ENCODE results near the gene BPIFB3.
"Not testable (repeated sequence)": the region's sequence is repeated elsewhere in the genome, so short reads cannot be mapped to it uniquely, and the experiment has no call there.

The BPIFB3 gene

DNA sequence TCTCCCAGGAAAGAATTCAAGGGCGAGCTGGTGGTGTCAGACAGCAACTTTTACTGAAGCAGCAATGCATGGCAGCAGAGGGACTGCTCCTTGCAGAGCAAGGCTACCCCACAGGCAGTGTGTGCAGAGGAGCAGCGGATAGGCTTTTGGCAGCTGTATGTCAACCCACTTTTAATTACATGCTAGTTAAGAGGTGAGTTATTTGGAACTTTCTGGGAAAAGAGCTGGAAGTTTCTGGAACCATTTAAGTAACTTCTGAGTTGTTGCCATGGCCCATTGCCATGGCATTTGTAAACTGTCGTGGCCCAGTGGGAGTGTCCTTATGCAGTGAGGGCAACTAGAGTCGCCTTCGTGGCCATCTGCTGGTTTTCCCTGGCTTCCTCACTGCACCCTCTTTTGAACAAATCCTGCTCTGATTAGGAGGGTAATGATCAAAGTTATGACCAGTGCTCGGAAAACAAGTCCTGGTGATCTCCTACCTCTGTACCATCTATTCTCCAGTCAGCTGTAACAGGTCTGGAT is 59.7 kb downstream of the BPIFB3 start:
- DNase-seq (ENCODE audit: low read depth, low spot score): no peak

GRCh38 chr20:33115501-33115900 is 61.8 kb downstream of the BPIFB3 start:
- not testable (repeated sequence) for DNase-seq (ENCODE audit: low read depth, low spot score)

- no peak for DNase-seq (ENCODE audit: low read depth, low spot score)
These were observed 66.3 kb downstream of the BPIFB3 start for GRCh38 chr20:33119725-33120720.

DNA sequence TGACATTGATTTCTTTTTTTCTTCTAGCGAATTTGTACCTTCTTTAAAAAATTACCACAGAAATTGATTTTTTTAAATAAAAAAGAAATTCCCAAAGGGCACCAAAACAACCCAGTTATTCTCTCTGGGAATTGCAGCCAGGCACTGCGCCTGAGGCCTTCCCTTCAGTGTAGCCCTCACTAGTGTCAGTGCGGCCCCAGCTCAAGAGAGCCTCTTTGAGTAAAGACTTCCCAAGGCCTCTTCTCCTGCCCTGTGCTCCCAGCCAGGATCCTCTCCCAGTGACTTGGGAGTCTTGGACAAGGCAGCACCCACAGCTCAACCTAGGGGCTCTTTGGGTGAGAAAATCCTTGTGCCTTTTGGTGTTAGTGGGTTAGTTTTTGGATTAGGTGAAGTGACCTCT is 67.2 kb downstream of the BPIFB3 start:
- DNase-seq (ENCODE audit: low read depth, low spot score): no peak

DNA sequence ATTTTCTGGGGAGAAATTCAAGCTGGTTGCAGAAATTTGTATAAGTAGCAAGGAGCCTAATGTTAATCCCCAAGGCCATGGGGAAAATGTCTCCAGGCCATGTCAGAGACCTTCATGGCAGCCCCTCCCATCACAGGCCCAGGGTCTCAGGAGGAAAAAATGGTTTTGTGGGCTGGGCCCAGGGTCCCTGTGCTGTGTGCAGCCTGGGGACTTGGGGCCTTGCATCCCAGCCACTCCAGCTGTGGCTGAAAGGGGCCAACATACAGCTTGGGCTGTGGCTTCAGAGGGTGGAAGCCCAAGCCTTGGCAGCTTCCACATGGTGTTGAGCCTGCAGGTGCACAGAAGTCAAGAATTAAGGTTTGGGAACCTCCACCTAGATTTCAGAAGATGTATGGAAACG is 68.6 kb downstream of the BPIFB3 start:
- DNase-seq (ENCODE audit: low read depth, low spot score): not testable (repeated sequence)

Measured in ELF-1 (cell line).